GM12801 (cell line): ENCODE measurements around the gene MRPS23.

Source experiments
- CTCF ChIP-seq: IDR thresholded peaks from one replicate; pipeline ENCODE4 v1.5.1; 2011; ENCODE audit warnings: control low read depth; ENCODE audit not compliant: insufficient read length; ENCODE audit errors: extremely low read depth

Gene MRPS23

GRCh38 chr17:57852092-57852954 is 2.5 kb upstream of the MRPS23 start:
- TF ChIP-seq CTCF: no peak

- no peak for TF ChIP-seq CTCF
Observed at GRCh38 chr17:57849163-57849873, 526 bp downstream of the MRPS23 start.

GRCh38 chr17:57842280-57842679 is 7.6 kb downstream of the MRPS23 start:
- no peak for TF ChIP-seq CTCF

GRCh38 chr17:57839571-57839923 is 10.3 kb downstream of the MRPS23 start:
- TF ChIP-seq CTCF: no peak

DNA sequence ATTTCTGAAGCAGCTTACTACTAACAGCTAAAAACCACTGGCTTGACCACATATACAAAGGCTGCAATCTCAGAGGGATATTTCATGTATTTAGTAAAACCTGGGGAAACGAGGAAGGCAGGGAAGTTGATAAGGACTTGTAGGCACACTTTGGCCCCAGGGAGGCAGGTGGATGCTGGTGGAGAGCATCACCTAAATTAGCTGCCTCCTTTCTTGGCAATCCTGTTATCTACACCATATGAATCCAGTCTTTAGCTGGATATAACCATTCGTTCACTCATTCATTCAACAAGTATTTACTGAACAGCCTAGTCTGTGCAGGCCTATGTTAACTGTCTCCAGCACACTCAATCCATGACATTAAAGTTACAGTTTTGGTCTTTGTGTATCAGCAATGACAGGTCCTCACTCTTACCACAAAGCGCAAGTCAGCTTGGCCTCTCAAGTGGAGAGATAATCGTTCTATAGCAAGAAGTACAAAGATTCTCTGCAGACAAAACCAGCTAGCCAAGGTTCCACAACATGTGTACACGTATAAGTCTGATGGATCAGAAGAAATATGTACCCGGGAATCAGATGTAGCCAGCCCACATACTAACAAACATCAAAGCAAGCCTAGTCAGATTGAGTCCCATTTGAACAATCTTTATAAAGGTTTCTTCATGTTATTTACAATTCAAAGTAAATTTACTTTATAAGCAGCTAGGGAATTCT is 10.8 kb downstream of the MRPS23 start:
- TF ChIP-seq CTCF: no peak

GRCh38 chr17:57838453-57838852 is 11.4 kb downstream of the MRPS23 start:
- TF ChIP-seq CTCF: no peak

DNA sequence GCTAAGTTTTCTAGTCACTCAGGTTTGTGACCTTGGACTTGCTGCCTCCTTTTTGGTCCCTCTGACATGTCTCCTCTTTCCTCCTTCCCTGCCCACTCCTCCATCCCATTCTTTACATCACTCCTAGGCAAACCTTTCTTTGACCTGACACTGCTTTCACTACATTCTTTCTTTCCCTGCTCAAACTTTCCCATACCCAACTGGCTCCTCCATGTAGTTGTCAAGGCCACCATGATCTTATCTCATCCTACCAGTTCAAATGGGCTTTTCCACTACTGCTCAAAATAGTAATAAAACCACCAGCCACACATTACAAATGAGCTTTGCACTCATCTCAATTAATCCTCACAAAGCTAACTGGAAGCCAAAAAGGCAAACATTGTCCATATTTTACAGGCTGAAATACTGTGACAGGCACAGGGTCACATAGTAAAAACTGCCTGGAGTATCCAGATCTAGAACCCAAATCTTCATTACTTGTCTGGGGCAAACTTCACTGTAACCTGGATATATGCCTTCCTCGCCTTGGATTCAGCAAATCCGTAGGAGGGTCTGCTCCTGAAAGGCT is 14.4 kb downstream of the MRPS23 start:
- TF ChIP-seq CTCF: no peak
